ENCODE measurements around the gene TP53INP2. TPM values are rescaled to one million over a fixed set of nuclear protein-coding genes. Genes with fewer than 3 reads are reported as not detected.

Gene TP53INP2
- total and polyA plus RNA-seq, 2 experiments from 2014 or later = 8.6 to 10.6 TPM

DNA sequence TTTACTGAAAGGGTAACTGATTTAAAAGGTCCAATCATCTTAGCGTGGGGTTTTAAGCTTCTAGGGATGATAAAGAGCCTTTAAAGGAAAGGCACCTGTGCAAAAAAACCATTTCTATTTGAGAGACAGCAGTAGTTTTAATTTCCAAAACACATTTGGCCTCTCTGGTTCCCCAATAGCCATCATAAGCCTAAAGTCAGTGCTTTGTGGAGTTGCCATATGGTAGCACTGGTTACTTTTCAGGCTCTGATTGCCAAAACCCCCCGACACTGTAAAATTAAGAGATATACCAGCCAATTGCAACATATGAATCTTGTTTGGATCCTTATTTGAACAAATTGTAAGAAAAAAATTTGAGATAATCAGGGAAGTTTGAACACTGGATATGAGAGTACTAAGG, 44.6 kb downstream of the TP53INP2 start:
- Histone ChIP-seq H3K27ac (no peak overlapping the region), H3K79me2 (no peaks in the 10 kb centered on the region), H3K9me2 (replicated peaks; ENCODE audit: insufficient read depth) (no peaks in the 10 kb centered on the region), H3K36me3 (replicated peaks; ENCODE audit: insufficient read depth, low read depth) (no peaks in the 10 kb centered on the region), H3K27me3 (no peaks in the 10 kb centered on the region), H3K4me1 (ENCODE audit: insufficient read depth) (no peaks in the 10 kb centered on the region), H3K4me2 (no peak overlapping the region), H3K9me3 (ENCODE audit: low read depth) (no peaks in the 10 kb centered on the region), H4K20me1 (ENCODE audit: insufficient read depth, poor library complexity, severe bottlenecking) (no peaks in the 10 kb centered on the region), H3K4me3 (no peak overlapping the region), H2AFZ (no peak overlapping the region)
- DNase-seq (ENCODE audit: low spot score) = no peak
- TF ChIP-seq EZH2phosphoT487 (IDR thresholded peaks at IDR 0.05; ENCODE audit: low read depth, severe bottlenecking, unreplicated experiment) = no peak
- no peak for TF ChIP-seq EZH2 (IDR thresholded peaks at IDR 0.05; ENCODE audit: borderline replicate concordance)
- TF ChIP-seq, protein P1, sequence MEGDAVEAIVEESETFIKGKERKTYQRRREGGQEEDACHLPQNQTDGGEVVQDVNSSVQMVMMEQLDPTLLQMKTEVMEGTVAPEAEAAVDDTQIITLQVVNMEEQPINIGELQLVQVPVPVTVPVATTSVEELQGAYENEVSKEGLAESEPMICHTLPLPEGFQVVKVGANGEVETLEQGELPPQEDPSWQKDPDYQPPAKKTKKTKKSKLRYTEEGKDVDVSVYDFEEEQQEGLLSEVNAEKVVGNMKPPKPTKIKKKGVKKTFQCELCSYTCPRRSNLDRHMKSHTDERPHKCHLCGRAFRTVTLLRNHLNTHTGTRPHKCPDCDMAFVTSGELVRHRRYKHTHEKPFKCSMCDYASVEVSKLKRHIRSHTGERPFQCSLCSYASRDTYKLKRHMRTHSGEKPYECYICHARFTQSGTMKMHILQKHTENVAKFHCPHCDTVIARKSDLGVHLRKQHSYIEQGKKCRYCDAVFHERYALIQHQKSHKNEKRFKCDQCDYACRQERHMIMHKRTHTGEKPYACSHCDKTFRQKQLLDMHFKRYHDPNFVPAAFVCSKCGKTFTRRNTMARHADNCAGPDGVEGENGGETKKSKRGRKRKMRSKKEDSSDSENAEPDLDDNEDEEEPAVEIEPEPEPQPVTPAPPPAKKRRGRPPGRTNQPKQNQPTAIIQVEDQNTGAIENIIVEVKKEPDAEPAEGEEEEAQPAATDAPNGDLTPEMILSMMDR (IDR thresholded peaks at IDR 0.05; ENCODE audit: poor library complexity) = no peak
- WGBS (ENCODE audit: low lambda C conversion rate, missing lambda C conversion rate) = 94% methylated on average over 2 of the region's 2 CpGs

DNA sequence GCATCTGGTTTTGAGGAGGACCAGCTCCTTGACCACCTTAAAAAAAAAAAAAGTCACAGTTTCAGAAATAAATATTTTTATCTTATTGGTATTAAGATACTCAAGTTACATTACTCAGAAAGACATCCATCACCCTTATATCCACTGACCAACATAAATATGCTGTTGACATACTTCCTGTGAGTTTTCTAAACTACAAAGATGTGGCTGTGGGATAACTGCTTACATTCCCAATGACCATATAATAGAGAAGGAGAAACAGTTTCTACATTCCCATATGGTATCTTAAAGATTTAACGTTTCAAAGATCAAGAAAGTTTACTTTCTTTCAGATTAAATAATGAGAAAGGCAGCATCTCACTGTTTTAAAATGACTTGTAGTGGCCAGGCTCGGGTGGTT, 46.3 kb downstream of the TP53INP2 start:
- no peak for DNase-seq (ENCODE audit: low spot score)
- WGBS (ENCODE audit: low lambda C conversion rate, missing lambda C conversion rate) = 50% methylated on average over 2 of the region's 2 CpGs
- Histone ChIP-seq H3K79me2 (no peaks in the 10 kb centered on the region), H3K27me3 (no peaks in the 10 kb centered on the region), H3K9me3 (ENCODE audit: low read depth) (no peaks in the 10 kb centered on the region), H3K4me2 (no peak overlapping the region), H3K27ac (no peak overlapping the region), H3K9me2 (replicated peaks; ENCODE audit: insufficient read depth) (no peaks in the 10 kb centered on the region), H3K4me1 (ENCODE audit: insufficient read depth) (no peaks in the 10 kb centered on the region), H2AFZ (no peak overlapping the region), H3K36me3 (replicated peaks; ENCODE audit: insufficient read depth, low read depth) (no peaks in the 10 kb centered on the region), H4K20me1 (ENCODE audit: insufficient read depth, poor library complexity, severe bottlenecking) (no peaks in the 10 kb centered on the region), H3K4me3 (no peak overlapping the region)
- TF ChIP-seq EZH2phosphoT487 (IDR thresholded peaks at IDR 0.05; ENCODE audit: low read depth, severe bottlenecking, unreplicated experiment) (no peak), EZH2 (IDR thresholded peaks at IDR 0.05; ENCODE audit: borderline replicate concordance) (no peak)
- TF ChIP-seq, protein P1 (IDR thresholded peaks at IDR 0.05; ENCODE audit: poor library complexity) = no peak

DNA sequence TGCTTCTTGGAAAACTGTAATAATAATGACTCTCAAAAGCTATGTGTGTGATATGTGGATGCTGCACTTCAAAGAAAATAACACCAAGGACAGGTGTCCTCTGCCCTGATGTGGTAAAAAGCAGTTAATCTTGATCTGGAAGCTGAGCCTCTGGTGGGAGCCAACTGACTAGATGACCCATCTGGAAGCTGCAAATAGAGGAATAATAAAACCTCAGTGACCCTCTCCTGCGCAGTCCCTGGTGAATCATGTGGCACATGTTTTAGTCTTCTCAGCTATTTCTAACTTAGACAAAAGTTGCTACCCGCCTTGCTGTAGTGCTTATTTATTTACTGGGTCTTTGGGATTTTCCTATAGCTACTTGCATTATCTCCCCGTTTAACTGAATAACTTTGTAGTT, 47.3 kb downstream of the TP53INP2 start:
- Histone ChIP-seq H3K36me3 (replicated peaks; ENCODE audit: insufficient read depth, low read depth) (no peaks in the 10 kb centered on the region), H3K79me2 (no peaks in the 10 kb centered on the region), H3K9me3 (ENCODE audit: low read depth) (no peaks in the 10 kb centered on the region), H2AFZ (no peak overlapping the region), H3K4me1 (ENCODE audit: insufficient read depth) (no peaks in the 10 kb centered on the region), H3K4me2 (no peak overlapping the region), H3K27ac (no peak overlapping the region), H3K9me2 (replicated peaks; ENCODE audit: insufficient read depth) (no peaks in the 10 kb centered on the region), H4K20me1 (ENCODE audit: insufficient read depth, poor library complexity, severe bottlenecking) (no peaks in the 10 kb centered on the region), H3K4me3 (no peak overlapping the region), H3K27me3 (no peaks in the 10 kb centered on the region)
- WGBS (ENCODE audit: low lambda C conversion rate, missing lambda C conversion rate) = 98% methylated on average over 3 of the region's 3 CpGs
- no peak for TF ChIP-seq EZH2 (IDR thresholded peaks at IDR 0.05; ENCODE audit: borderline replicate concordance)
- TF ChIP-seq, protein P1 (IDR thresholded peaks at IDR 0.05; ENCODE audit: poor library complexity) = no peak
- no peak for DNase-seq (ENCODE audit: low spot score)

Measured in hepatocyte (in vitro differentiated cells).